HG03025 (cell line): ENCODE measurements around the gene TMEM235.
"Not testable (repeated sequence)": the region's sequence is repeated elsewhere in the genome, so short reads cannot be mapped to it uniquely, and the experiment has no call there.

ENCODE experiments used
- ATAC-seq: cut with Tn5 transposase; IDR thresholded peaks from one replicate; pipeline ENCODE4 v1.9.1; 2021; ENCODE audit warnings: mild to moderate bottlenecking, moderate library complexity; ENCODE audit not compliant: unreplicated experiment, low FRiP score

TMEM235 gene

DNA sequence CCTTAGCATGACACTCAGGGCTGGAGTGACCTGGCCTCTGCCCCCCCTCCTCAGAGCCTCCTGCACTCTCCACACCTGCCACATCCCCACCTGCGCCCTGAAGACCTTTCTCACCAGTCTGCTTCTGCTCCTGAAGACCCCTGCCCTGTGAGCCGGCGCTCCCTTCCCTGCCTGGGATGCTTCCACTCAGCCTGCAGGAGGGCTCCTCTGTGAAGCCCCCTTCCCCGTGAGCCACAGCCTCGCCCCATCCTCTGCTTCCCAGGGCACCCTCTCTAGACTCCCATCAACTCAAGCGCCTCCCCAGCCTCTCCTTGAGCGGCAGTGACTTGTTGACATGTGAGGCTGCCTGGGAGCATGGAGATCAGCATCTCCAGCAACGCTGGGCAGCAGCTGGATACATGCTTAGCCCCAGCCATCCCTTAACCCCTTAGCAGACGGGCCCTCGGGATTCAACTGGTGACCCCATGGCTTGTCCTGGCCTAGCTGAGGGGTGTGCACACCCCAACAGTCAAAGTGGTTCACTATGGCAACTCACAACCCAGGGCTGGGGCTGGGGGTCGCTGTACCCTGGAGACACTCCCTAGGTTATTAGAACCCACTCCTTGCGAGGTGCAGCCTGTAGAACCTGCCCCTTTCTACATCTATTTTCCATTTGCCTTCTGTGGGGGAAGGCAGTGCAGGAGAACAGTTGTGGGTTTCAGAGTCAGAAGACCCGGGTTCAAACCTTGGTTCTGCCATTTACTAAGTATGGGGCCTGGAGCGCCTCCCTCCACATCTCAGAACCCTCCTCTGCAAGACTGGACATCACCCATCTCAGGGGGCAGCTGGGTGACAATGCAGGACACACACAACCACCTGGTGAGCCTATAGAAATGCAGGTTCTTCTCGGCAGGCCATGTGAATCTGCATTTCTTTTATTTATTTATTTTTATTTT is 21.5 kb downstream of the TMEM235 start:
- ATAC-seq, result no peak

GRCh38 chr17:78253636-78253945 is 22.2 kb downstream of the TMEM235 start:
- not testable (repeated sequence) for ATAC-seq

GRCh38 chr17:78253946-78254672 is 22.7 kb downstream of the TMEM235 start:
- ATAC-seq, result no peak

DNA sequence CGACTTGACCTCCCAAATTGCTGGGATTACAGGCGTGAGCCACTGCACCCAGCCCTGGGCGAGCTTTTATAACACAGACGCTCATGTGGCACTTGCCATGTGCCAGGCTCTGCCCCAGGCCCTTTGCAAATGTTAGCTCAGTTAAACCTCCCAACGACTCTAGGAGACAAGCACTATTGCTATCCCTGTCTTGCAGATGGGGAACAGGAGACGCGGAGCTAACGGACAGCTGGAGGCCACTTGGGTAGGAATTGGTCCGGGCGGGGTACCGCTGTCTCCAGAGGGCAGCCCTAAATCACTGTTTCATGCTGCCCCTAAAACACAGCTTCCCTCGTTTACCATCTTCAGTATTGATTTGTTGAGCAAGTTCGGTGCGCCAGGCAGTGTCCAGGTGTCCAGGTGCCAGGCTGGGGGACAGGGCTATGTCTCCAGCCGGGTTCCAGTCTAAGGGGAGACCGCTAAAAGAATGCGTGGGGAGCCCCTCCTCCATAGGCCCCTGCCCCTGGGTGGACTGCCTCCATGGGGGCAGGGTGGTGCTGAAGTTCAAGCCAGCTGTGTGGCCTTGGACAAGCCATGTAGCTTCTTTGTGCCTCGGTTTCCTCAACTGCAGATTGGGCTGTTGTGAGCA is 23.7 kb downstream of the TMEM235 start:
- ATAC-seq, result no peak

GRCh38 chr17:78255953-78256706 is 24.7 kb downstream of the TMEM235 start:
- ATAC-seq, result no peak

GRCh38 chr17:78256707-78257591 is 25.5 kb downstream of the TMEM235 start:
- no peak for ATAC-seq

DNA sequence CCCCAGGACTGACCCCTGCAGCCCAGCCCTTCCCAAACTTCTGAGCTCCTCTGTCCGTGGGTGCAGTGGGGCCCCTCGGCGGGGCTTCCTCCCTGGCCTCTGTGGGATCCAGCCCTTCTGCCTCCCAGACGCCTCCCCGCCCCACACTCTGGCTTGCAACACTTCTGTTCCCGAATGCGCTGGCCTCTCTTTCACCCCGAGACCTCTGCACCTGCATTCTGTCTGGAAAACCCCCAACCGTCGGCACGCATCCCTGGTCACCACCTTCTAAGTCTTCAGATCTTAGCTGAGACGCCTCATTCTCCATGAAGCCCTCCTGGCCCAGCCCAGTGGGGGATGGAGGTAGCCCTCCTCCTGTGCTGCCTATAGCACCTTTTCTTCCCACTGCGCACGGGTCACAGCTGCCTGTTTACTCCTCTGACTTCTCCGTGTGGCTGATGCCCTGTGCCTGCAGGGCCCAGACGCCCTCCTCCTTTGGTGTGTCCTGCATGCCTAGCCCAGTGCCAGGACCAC is 26.4 kb downstream of the TMEM235 start:
- ATAC-seq, result no peak

- no peak for ATAC-seq
Observed at GRCh38 chr17:78258323-78259191, 27.1 kb downstream of the TMEM235 start.

- ATAC-seq, result no peak
Observed at GRCh38 chr17:78259192-78259554, 27.7 kb downstream of the TMEM235 start.

DNA sequence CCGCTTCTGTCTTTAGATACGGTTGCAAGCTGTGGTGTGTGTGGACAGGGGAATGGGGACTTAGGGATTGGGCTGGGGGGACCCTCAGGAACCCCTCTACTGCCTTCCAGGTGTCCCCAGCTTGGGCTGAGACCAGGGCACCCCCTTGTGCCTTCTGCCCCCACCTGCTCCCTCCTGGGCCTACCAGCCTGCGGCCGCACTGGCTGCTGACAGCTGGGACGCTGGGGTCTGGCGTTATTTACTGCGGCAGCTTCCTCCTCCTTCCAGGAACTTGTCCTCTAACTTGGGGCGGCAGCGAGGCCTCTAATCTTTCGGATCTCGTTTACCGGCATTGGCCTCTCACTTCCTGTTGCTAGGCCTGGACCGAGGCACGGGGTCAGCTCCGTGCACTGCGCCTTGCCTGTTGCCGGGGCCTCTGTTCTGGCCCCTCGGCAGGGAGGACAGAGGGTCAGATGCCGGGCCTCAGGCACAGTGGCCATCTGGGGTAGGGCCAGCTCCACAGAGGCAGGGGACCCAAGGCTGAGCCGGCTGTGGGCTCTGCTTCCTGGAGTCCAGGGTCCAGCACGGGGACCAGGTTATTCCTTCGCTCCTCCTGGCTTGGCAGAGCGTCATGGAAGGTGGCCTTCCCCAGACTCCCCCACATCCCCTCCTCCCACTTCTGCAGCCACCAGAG is 31.8 kb downstream of the TMEM235 start:
- ATAC-seq, result no peak

DNA sequence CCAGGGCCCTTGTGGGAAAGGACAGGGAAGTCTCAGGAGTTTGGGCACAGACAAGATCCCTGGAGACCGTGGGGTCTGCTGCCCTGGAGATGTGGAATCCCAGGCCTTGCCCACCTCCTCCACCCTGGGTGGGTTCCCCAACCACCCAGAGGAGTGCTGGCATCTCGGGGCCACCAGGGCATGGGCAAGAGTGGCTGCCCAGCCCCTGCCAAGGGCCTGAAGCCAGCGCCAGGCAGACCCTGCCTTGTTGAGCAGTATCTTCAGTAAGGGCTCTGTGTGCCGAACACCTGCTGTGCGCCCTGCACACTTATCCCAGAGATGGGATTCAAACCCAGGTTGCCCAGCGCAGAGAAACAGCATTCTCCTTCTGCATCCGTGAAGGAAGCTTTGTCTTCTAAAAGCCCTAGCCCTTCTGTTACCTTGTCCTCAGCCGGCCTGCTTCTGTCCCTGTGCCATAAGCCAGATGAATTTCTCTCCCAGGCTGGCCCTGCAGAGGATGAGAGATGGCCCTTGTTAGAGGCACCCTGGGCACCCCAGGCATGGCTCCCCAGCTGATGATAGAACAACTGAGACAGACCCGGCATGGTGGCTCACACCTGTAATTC is 32.4 kb downstream of the TMEM235 start:
- ATAC-seq, result no peak

DNA sequence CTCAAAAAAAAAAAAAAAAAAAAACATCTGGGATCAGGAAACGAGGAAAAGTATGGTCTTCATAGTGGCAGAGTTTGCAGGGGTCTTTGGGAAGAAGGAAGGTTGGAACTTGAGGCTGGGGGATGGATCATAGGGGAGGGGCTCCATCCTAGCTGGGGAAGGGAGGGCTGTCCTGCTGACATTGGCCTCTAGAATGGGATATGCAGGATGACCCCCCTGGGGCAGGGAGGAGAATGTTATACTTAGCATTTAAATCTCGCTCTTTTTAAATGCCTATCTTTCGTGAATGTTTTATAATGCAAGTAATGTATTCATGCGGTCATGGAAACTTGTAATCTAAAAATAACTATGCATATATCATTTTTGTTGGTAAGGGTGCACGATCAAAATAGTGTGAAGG is 33.2 kb downstream of the TMEM235 start:
- ATAC-seq, result no peak

DNA sequence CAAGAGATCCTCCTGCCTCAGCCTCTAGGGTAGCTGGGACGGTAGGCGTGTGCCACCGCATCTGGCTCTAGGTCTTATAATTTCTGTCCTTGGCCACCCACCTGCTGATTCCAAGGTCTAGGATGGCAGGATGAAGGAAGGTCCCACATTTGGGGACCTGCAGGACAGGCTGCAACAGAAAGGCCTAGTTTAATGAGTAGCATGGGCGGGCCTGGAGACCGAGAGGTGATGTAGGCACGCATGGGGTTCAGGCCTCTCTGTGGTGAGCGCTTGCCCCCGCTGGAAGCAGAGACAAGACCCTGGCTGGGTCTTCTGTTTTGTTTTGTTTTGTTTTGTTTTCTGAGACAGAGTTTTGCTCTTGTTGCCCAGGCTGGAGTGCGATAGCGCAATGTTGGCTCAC is 33.7 kb downstream of the TMEM235 start:
- no peak for ATAC-seq

- ATAC-seq, result no peak
Observed at GRCh38 chr17:78266231-78266631, 34.8 kb downstream of the TMEM235 start.

DNA sequence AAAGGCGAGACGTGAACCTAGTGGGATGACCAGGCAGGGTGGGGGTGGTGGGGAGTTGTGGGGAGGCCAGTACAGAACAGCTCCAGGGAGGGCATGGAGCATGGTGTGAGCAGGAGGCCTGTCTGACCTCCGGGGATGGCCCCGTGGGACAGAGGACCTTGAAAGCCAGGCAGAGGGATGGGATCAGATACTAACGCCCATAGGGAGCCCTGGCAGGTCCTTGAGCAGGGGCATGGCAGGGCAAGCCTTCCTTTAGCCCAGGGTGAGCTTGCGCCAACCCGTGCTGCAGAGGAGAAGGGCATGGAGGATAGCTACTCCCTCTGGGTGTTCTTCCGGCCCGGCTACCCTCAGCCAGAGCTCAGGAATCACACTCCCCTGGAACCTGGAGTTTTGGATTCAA is 35.3 kb downstream of the TMEM235 start:
- ATAC-seq, result no peak

GRCh38 chr17:78267253-78268073 is 36.0 kb downstream of the TMEM235 start:
- no peak for ATAC-seq
